Stimulated activated CD4-positive, alpha-beta T cell treated with anti-CD3 and anti-CD28 coated beads, Interleukin-12 subunit alpha, Interleukin-12 subunit beta, amount 100 ng/mL, for 48 hours (primary cell): ENCODE results near the gene TRIM56.
"Not testable (repeated sequence)": the region's sequence is repeated elsewhere in the genome, so short reads cannot be mapped to it uniquely, and the experiment has no call there.

ENCODE experiments used
- DNase-seq, 3 donors: peaks; one replicate each; pipeline ENCODE4 v3.0.0-alpha.2; 2020; ENCODE audit warnings: low read depth in 2 of 3, low spot score in 1 of 3

The TRIM56 gene

GRCh38 chr7:101132626-101133600 lies 47.6 kb downstream of the TRIM56 start:
- not testable (repeated sequence) for DNase-seq

GRCh38 chr7:101133621-101134398 lies 48.5 kb downstream of the TRIM56 start:
- no peak for DNase-seq

GRCh38 chr7:101134399-101134980 lies 49.2 kb downstream of the TRIM56 start:
- no peak for DNase-seq

DNA sequence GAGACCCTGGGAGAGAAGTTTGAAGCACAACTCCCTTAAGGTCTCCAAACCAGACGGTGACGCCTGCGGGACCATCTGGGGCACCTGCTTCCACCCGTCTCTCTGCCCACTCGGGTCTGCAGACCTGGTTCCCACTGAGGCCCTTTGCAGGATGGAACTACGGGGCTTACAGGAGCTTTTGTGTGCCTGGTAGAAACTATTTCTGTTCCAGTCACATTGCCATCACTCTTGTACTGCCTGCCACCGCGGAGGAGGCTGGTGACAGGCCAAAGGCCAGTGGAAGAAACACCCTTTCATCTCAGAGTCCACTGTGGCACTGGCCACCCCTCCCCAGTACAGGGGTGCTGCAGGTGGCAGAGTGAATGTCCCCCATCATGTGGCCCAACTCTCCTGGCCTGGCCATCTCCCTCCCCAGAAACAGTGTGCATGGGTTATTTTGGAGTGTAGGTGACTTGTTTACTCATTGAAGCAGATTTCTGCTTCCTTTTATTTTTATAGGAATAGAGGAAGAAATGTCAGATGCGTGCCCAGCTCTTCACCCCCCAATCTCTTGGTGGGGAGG lies 52.5 kb downstream of the TRIM56 start:
- DNase-seq = no peak

DNA sequence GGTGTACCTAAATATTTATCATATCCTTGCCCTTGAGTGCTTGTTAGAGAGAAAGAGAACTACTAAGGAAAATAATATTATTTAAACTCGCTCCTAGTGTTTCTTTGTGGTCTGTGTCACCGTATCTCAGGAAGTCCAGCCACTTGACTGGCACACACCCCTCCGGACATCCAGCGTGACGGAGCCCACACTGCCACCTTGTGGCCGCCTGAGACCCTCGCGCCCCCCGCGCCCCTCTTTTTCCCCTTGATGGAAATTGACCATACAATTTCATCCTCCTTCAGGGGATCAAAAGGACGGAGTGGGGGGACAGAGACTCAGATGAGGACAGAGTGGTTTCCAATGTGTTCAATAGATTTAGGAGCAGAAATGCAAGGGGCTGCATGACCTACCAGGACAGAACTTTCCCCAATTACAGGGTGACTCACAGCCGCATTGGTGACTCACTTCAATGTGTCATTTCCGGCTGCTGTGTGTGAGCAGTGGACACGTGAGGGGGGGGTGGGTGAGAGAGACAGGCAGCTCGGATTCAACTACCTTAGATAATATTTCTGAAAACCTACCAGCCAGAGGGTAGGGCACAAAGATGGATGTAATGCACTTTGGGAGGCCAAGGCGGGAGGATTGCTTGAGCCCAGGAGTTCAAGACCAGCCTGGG lies 53.1 kb downstream of the TRIM56 start:
- peak; percentile 79 to 86 (median 83) for DNase-seq

DNA sequence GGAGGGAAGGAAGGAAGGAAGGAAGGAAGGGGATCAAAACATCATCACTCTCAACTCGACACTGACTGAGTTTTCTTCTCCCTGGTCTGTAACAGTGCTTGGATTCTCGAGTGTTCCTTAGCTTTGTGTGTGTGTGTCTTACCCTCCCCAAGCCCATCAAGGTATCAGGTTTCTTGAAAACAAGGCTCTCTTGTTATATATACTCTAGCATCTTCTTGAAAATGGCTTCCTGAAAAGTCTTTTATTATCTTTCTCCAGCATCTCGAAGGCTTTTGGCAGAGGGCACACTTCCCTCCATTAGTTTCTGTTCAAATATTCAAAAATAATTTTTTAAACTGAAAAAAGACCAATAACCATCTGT lies 55.0 kb downstream of the TRIM56 start:
- DNase-seq = no peak

DNA sequence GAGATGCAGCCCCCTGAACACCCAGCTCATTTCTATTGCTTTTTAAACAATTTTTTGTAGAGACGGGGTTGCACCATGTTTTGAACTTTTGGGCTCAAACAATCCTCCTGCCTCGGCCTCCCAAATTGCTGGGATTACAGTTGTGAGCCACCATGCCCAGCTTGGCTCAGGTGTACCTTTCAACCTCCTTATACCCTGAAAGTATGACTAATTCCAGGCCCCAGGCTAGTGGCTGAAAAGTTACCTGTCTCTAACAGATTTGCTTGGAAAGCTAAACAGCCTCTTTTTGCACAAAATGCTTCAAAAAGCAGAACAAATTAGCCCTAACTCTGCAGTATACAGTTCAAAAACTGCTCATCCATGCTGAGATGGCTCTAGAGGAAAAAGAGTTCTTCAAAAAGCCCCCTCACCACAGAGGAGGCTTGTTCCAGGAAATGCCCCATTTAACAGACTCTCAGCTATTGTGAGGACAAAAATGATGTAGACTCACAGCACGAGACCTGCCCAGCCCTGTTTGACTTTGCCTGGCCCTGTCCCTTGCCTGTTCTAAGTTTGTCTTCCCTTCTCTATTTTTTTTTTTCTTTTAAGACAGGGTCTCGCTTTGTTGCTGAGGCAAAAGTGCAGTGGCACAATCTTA lies 55.6 kb downstream of the TRIM56 start:
- DNase-seq = no peak
